PFSK-1 (cell line): ENCODE data around the gene CFAP73.

Experiments
- FOXP2 ChIP-seq: optimal IDR thresholded peaks from 2 replicates; pipeline ENCODE3; 2011; ENCODE audit warnings: borderline replicate concordance, control low read depth, inconsistent platforms; ENCODE audit not compliant: insufficient read depth; ENCODE audit errors: extremely low read length, extremely low read depth
- POLR2AphosphoS5 ChIP-seq: IDR thresholded peaks from 2 replicates; pipeline ENCODE4 v1.6.1; 2012; ENCODE audit warnings: low read depth, mild to moderate bottlenecking, control low read depth, low read length, moderate library complexity
- REST ChIP-seq, 2 experiments: IDR thresholded peaks; 2 replicates each; pipeline versions ENCODE4 v1.6.1 to v1.8.0; 2011 to 2012; ENCODE audit warnings: low read depth in 2 of 2, low read length in 2 of 2, control low read depth in 1 of 2, inconsistent platforms in 1 of 2, mild to moderate bottlenecking in 1 of 2, moderate library complexity in 1 of 2; ENCODE audit not compliant: insufficient read depth in 1 of 2
- SIN3A ChIP-seq: IDR thresholded peaks from 2 replicates; pipeline ENCODE4 v1.6.1; 2012; ENCODE audit warnings: mild to moderate bottlenecking, low read length, moderate library complexity, borderline replicate concordance; ENCODE audit not compliant: insufficient read depth
- TAF1 ChIP-seq: IDR thresholded peaks from 2 replicates; pipeline ENCODE4 v1.6.1; 2012; ENCODE audit warnings: low read length, control low read depth, borderline replicate concordance; ENCODE audit not compliant: insufficient read depth

The CFAP73 gene

DNA sequence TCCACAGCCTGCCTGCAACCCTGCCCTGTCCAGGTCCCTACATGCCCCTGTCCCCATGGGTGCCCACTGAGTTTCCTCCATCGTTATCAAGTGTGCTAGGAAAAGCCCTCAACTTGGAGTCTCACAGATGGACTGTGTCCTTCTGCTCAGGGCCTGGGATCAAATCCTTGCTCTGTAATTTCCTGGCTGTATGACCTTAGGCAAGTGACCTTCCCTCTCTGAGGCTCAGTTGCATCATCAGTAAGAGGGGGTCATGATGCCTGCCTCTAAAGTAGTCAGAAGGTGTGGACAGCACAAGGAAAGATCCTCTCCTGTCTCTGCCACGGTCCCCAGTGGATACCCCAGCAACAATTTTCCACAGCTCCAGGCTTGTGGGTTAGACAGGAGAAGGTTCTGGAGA, 36.1 kb upstream of the CFAP73 start:
- TF ChIP-seq FOXP2 (no peak), REST (IDR thresholded peaks at IDR 0.05; ENCODE audit: insufficient read depth in 1 of 2, low read depth in 2 of 2, low read length in 2 of 2) (no peak), POLR2AphosphoS5 (no peak), SIN3A (no peak), TAF1 (no peak)

DNA sequence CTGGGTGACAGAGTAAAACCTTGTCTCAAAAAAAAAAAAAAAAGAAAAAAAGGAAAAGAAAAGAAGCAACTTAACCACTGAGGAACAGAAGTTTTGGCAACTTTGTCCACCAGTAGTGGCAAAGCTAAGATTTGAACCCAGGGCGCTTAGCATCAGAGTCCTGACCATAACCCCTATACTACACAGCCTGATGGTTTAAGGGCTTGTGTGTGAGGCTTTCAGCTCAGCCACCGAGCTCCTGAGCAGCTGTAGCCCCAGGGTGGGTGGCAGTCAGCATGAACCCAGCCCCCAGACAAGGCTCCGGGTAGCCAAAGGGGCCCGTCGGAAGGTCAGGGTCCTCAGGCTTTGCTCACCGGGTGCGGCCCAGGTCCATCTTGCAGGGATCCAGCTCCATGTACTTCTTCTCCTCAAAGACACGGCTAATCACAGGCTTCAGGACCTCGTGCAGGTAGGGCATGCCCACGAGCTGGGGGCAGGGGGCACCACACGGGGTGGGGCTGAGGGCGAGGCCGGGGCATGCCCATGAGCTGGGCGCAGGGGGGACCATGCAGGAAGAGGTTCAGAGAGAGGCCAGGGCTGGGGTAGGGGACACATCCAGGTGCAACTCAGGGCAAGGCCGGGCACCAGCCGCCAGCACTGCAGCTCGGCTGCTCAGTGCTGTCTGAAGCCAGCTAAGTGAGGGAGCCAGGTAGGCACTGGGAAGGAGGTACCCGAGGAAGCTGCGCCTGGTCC, 34.9 kb upstream of the CFAP73 start:
- TF ChIP-seq POLR2AphosphoS5 (no peak), SIN3A (no peak), FOXP2 (no peak), TAF1 (no peak), REST (IDR thresholded peaks at IDR 0.05; ENCODE audit: insufficient read depth in 1 of 2, low read depth in 2 of 2, low read length in 2 of 2) (no peak)

- TF ChIP-seq POLR2AphosphoS5 (no peak), REST (IDR thresholded peaks at IDR 0.05; ENCODE audit: insufficient read depth in 1 of 2, low read depth in 2 of 2, low read length in 2 of 2) (no peak)
Measured at GRCh38 chr12:113115455-113116126, 33.9 kb upstream of the CFAP73 start.

- no peak for TF ChIP-seq SIN3A
- no peak for TF ChIP-seq REST (IDR thresholded peaks at IDR 0.05; ENCODE audit: insufficient read depth in 1 of 2, low read depth in 2 of 2, low read length in 2 of 2)
- no peak for TF ChIP-seq TAF1
- no peak for TF ChIP-seq POLR2AphosphoS5
- TF ChIP-seq FOXP2 = no peak
Measured at GRCh38 chr12:113116875-113117274, 32.6 kb upstream of the CFAP73 start.

DNA sequence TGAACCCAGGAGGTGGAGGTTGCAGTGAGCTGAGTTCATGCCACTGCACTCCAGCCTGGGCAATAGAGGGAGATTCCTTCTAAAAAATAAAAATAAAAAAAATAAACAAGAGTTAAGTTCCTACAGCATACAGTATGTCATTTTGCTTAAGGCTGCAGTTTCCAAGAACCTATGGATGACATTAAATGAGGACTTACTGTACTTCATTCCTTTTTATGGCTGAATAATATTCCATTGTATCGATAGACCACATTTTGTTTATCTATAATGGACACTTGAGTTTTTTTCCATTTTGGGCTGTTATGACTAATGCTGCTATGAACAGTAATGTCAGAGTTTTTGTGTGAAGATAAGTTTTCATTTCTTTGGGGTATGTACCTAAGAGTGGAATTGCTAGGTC, 31.4 kb upstream of the CFAP73 start:
- no peak for TF ChIP-seq REST (IDR thresholded peaks at IDR 0.05; ENCODE audit: insufficient read depth in 1 of 2, low read depth in 2 of 2, low read length in 2 of 2)
- no peak for TF ChIP-seq TAF1
- no peak for TF ChIP-seq POLR2AphosphoS5
- TF ChIP-seq SIN3A = no peak
- TF ChIP-seq FOXP2 = no peak
